Fibroblast of skin of back (primary cell): ENCODE data around the gene CHAF1A.

Source experiments
- DNase-seq: peaks from one replicate; pipeline ENCODE4 v3.0.0-alpha.2; 2013

The CHAF1A gene

DNA sequence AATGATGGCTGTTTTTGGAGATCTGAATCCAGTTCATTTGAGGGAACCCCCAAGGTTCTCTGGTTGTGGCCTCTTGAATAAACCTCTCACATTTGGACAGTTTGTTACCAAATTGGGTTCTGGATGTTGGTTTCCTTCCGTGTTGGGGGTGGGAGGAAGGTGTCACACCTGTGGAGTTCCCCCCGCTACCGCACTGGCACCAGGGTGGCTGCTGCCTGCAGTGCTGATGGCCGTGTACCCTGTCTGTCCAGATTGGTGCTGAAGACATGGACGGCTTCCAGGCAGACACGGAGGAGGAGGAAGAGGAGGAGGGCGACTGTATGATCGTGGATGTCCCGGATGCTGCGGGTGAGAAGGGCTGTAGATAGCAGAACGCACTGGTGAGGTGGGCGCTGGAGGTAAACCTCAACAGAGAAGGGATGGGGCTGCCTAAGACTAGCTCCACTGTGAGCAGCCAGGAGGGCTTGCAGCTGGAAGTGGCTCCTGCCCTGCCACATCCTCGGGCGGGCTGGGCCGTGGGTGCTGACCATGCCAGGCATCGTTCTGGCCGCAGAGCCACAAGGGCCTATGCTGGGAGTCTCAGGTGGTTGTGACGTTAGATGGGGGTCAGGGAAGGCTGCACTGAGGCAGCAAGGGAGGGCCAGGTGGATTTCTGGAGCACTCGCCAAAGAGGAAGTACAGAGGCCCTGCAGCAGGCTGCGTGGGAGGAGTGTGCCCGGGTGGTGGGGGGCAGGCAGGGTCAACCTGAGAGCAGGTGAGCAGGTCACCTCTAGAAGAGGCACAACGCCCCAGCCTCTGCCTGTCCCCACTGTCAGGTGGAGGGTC is 39.8 kb downstream of the CHAF1A start:
- DNase-seq: no peak

DNA sequence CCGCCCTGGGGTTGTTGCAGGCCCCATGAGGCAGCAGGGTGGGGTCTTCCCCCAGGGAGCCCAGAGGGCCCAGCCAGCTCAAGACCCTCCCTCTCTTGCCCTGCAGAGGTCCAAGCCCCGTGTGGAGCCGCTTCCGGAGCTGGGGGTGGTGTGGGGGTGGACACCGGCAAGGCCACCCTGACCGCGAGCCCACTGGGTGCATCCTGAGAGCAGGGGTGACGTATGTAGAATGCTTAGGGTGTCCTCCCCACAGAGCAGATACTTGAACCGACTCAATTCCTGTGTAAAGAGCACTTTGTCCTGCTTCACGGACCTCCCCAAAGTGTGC is 40.3 kb downstream of the CHAF1A start:
- DNase-seq: no peak

DNA sequence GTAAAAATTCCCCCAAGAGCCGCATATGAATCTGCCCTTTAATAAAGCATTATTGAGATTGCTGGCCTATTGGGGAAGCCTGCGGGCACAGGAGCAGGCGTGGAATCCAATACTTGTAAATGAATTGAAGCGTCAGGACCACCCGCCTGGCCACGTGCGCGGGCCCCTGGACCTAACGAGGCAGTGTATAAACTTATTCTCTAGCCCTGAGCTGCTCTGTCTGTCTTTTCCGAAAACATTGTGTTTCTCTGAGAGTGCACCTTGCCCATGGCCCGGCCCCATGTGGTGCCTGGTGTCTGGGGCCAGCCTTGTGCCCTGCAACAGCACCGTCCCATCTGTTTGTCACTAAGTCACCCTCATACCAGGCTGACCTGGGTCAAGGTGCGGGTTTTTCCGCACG is 40.7 kb downstream of the CHAF1A start:
- DNase-seq: no peak

DNA sequence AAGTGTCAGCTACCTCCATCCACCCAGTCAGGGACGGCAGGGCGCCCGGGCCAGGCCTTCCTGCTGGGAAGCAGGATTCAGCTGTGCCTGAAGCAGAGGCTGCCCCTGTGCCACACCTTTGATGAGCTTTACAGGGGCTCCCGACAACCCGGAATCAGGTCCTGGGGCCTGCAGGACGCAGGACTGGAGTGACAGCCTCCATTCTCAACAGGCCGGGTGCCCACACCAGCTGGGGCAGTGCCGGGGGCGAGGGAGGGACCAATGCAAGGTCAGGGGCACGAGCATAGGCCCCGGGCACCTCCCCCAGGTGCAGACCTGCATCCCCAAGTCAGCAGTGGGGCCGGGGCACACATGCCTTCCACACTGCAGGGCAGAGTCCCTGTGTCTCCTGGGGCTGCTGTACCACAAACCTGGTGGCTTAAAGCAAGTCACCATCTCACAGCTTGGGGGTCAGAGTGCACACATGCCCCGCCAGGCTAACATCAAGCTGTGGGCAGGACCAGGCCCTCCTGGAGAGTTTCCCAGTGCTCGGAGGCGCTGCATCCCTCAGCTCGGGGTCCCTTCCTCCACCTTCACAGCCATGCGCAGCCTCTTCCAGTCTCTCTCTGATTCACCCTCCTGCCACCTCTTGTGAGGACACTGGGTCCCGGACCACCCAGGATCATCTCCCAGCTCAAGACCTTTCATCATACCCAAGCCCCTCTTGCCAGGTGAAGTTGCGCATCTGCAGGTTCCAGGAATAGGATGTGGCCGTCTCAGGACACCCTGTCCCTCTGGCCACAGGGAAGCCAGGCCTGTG is 41.7 kb downstream of the CHAF1A start:
- DNase-seq: no peak

DNA sequence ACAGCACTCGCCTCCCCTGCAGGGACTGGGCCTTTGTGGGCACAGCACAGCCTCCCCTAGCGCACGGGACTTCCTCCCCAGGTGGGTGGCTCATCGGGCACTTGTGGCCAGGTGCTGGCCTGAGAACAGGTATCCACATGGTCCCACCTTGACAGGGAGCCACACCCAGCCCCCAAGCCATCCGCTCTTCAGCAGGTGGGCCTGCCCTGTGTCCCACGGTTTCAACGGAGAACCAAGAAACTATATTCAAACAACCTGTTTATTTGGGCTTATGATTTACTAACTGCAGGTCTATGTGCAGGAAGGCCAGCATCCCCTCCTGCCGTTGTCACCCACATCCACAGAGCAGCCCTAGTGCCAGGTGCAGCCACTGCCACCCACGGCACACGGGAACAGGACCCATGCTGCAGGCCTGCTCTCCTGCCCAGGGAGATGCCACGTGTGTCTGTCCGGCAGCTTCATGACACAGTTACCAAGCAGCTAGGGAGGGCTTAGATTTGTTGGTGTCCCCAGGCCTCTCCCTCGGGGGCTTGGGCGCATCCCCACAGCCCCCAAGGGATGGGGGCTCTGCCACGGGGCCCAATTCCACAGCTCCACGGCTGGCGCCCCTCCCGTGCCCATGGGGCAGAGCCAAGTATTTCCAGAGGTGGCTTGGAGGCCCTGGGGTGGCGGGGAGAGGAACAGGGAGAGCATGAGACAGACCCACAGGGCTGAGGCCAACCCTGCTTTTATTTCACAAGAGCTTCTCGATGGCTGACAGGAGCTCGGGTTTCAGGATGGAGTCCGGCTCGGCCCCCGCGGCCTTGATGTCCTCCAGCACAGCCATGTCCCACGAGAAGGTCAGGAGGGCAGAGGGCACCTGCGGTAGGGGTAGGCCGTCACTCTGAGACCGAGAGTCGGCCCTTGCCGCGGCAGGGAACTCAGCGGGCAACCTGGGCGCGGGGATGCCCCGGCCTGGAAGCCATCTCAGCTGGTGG is 42.6 kb downstream of the CHAF1A start:
- DNase-seq: no peak

DNA sequence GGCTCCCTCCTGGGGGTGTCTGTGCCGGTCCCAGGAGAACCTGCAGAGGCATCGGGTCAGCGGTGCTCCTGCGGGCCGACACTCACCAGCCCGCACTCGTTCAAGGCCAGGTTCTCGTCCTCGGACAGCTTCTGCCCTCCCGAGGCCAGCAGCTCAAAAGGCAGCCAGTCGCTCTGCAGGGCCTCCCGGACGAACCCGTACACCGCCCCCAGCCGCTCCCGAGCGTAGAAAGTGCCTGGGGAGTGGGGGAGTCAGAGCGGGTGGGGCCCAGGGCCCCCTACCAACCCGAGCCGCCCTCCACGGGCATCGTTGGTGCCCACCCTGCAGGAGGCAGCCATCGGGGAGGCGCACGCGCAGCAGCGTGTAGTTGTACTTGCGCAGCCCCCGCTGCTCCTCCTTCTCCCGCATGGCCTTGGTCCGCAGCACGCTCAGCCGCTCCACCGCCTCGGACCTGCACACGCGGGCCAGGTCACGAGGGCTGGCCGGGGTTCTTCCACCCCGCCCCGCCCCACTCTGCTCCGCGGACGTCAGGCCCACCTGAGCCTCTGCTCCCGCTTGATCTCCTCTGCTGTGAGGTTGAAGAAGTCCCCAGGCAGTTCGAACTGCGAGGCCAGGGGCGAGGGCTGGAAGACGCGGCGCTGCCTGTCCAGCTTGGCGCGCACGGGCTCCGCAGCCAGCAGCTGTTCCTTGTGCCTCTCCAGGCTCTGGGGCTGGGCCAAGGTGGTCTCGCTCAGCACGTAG is 43.7 kb downstream of the CHAF1A start:
- DNase-seq: no peak

DNA sequence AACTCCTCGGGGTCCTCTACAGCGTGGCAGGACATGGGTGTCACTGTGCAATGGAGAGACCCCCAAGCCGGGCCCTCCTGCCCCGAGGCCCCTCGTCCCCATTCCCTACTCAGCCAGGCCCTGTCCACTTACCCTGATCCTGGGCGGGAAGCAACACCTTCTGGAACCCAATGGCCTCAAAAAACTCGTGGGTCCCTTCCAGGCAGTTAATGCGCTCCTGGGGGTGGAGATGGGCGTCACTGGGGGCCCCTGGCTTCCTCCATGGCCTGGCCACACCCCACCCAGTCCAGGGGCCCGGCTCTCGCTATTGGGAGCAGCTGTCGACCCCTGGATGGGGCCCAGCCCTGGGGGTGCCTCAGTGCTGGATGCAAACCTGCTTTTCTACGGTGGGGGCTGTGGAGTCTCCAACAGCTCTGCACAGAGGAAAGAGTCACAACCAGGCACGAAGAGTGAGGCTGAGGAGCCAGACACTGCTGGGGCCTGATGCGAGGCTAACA is 44.3 kb downstream of the CHAF1A start:
- no peak for DNase-seq

DNA sequence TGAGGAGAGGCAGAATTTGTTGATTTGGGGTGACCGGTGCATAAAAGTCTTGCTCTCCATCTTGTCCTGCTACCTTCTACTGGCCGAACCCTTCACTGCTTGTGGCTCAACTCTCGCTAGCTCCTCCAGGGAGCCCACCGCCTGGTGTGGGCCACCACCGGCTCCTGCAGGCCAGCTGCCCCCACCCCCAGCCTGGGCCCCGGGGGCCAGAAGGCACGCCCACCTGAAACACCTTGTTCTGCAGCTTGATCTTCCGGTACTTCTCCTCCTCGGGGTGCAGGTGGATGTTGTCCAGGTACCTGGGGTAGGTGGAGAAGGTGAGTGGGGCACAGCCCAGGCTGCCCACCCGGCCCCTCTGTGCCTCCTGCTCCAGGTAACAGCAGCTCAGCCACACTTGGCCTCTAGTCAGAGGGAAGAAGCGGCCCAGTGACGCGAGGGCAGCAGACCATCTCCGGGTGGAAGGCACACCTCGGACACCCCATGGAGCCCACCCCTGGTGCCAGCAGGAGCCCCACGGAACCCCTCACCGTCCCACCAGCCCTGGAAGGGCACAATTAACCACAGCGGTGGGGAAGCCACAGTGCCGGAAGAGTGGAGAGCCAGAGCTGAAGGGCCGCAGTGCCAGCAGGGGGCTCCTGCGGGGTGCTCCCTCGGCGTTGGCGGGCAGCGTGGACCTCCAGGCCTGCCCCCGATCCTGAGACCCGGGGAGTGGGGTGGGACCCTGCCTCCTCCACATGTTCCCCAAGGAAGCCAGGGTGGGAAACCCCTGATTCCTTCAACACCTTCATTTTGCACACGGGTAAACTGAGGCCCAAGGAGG is 45.1 kb downstream of the CHAF1A start:
- DNase-seq: no peak

DNA sequence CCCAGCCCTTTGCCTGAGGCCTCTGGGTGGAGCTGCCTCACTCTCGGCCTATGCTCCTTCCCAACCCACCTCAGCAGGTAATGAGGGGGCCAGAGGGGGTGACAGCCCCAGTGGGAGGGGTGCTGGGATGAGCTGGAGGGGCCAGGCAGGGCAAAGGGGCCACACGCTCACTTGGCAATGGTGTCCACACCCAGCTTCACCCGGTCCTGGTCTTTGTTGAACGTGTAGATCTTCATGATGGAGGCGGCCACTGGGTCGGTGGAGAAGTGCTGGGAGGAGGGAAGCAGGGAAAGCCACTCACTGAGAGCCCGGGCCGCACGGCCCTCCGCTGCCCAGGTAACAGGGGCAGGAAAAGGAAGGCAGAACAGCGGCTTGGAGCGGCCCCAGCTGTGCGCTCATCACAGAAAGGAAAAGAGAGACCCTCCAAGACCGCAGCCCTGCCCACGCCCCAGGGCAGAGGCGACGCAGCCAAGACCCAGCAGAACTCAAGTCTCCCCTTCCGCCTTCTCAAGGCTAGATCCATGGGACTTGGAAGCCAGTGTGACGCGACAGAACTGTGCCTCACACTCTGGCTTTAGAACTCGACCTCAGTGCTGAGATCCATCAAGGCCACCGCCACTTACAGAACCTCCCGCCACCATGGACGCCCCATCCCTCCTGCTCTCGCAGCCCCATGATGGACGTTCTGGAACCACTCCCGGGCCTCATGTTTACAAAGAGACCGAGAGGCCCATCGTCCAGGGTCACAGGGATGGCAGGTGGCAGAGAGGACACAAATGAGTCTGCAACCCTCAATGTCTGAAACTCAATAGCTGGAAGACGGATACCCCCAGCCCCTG is 45.9 kb downstream of the CHAF1A start:
- no peak for DNase-seq

DNA sequence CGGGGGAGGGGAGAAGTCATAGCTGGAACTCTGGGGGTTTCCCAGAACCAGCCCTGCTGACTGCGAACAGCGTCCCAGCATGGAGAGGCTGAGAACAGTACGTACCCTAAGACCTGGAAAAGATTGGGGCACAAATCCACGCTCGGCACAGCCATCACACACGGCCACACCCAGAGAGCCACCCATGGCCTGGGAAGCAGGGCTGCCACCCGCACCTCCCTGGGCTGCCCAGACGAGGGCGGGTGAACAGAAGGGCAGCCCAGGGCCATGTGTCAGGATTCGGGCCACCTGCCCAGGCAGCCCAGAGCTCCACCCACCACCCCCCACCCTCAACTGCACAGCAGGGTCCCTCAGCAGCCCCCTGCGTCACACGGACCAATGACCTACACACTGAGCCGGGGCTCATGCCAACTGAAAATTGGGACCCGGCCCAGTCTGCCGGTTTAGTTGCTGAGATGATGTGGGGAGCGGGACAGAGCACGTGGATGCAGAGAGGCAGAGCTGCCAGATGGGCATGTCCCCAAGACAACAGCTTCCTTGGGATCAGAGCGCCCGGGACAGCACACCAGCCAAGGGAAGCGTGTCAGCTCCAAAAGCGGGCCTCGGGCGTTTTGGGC is 46.7 kb downstream of the CHAF1A start:
- DNase-seq: no peak

DNA sequence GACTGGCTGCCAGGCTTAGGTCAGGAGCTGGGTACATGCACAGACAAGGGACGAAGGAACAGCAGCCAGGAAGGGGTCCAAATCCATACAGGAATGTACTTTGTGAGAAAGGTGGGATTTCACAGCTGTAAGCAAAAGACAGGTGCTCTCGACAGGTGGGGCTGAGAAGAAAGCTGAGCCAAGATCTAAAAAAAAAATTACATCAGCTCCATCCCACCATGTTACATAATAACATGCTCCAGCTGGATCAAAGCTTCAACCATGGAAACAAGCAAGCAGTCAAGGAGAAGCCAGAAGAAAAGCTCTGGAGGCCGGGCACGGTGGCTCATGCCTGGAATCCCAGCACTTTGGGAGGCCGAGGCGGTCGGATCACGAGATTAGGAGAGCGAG is 47.2 kb downstream of the CHAF1A start:
- DNase-seq: no peak

DNA sequence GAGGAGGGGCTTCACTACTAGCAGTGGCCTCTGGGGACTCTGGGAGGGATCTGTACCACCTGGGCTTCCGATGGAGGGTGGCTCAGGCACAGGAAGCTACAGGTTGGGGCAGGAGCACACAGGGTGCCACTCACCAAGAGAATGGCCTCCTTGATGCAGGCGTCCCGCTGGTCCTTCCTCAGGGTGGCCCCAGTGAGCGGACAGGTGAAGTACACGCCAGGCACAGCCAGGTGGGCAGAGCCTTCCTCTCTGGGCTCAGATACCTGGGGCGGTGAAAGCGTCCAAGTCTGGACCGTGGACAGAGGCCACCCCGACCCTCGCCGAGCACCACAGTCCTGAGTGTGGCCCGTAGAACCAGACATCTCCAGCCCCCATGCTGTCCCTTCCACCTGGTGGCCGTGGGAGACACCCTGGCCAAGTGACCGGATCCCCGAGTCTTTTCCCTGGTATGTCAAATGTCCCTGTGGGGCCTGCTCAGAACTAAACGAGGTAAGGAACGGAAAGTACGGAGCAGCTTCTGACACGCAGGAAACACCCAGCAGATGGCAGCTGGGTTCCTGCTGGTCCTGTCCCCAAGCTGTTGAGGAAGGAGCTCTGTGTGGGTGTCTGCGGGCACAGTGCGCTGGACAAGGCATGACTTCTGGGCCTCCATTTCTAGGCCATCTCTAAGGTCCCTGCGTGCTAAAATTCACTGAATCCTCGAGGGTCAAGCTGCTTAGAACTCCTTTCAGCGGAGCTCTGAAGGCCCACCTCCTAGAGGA is 50.0 kb downstream of the CHAF1A start:
- no peak for DNase-seq

DNA sequence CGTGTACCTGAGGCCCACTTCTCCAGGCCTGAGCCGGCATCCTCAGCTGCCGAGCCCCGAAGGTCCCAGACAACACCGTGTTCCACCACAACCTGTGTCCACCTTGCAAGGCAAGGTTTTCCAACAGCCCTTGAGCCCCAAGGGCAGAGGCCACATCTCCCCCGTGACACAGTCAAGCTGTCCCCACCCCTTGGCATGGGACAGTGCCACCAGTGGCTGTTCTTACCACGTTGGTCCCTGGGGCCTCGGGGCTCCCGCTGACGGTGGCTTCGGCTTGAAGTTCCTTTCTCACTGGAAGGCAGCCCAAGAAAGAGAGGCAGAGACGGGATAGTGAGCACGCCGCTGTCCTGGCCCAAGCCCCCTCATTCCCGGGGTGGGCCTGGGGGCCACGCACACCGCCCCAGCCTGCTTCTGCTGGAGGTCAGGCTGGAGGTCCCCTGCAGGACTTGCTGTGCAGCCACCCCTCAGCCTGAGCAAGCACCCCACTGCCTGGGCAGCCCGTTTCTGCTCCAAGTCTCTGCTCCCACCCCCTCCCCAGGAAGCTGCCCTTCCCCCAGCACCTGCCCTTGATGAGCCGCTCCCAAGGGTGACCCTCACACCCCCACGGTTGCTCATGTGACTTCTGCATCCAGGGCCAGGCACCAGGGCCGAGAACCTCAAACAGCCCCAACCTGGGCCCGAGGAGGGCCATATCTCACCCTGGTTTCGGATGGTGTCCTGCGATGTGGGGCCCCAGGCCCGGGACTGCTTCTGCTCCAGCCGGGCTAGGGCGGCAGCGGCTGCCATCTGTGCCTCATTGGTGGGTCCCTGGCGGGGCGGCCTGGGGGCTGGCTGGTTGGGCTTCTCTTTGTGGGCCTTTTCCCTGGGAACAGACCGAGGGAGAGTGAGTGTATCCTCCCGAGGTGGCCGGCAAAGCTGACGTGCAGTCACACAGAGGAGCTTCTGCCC is 51.1 kb downstream of the CHAF1A start:
- no peak for DNase-seq

DNA sequence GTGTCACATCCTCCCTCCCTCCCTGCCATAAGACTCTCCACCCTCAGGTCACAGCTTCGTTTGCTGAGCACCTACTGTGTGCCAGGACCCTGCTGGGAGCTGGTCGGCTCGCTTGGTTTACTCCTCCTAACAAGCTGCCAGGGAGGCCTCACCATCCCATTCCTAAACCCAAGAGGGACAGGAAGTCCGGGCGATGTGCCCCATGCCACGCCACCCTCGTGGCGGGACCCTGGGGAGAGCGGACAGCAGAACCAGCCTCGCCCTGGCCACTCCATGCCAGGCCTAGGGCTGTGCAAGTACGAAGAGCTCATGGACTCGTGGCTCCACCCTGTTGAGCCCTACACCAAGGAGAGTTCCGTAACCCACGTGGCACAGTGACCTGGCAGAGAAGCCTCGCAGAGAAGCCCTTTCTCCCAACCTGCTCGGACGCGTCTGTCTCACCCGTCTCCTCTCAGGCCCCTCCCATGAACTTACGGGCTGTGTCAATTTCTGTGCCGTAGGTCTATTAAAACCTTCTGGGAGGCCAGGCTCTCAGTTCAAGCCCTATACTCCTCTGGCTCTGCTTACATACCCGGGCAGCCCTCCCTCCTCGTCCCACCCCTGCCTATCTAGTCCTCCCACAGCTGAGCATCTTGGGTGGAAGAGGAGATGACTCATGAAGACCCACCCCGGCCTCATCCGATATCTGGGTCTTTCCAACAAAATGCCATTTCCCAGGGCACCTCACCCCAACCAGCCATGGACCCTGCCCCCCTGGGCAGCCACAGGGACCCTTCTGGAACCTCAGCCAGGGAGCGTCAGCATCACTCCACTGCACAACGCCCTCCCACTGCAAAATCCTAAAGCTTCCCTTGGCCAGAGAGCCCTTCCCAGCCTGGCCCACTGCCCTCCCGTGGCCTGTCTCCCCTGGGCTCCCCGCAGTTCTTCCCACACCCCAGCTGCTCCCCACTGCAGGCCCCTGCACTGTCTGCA is 52.6 kb downstream of the CHAF1A start:
- DNase-seq: peak; percentile 70

DNA sequence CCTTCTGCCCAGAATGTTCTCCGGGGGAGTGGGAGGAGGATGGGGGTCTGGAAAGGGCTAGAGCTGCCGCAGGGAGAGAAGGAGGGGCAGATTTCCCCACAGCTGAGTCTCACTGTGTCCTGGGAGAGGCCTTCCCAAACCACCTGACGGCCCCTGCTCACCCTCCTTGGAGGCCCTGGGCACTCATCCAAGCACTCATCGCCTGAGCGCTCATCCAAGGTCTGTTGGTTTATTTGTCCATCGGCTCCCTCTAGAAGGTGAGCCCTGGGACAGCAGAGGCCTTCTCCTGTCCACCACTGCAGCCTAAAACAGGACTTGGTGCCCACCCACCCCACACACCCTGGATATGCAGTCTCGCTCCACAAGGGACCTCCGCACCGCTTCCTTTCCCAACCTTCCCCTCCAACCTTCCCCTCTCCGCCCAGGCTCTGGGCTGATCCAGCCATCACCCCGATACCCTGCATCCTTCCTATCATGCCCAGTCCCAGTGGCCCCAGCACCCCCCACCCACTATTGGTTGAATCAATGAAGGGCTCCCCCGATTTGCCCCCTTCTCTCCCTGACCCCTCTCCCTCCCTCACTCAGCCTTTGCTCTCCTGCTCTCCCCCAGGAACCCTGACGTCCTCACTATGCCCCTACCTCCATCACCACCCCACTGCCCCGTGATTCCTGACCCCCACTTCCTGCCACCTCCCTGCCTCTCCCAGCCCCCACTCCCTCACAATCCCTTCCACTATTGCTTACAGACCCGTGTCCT is 53.5 kb downstream of the CHAF1A start:
- peak; percentile 42 for DNase-seq

DNA sequence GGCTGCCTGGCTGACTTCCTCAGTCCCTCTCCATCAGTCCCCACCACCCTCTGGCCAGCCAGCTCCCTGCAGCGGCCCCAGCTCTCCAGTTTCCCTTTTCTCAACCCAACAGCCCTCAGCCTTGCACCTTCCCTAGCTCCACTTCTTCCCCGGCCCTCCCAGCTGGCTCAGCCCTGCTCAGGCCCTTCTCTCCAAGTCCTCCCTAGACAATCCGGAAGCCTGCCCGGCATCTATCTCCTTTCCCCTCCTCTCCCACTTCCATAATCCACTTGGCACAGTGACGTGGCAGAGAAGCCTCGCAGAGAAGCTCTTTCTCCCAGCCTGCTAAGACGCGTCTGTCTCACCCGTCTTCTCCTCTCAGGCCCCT is 54.0 kb downstream of the CHAF1A start:
- DNase-seq: peak; percentile 79
